22Rv1 (cell line): ENCODE measurements around the gene GLB1L2.
"Not testable (repeated sequence)": the region's sequence is repeated elsewhere in the genome, so short reads cannot be mapped to it uniquely, and the experiment has no call there.

Source experiments
- H3K27ac ChIP-seq: fragments of 450-650 bp; 2 replicates; pipeline ENCODE4 v1.5.1; 2017
- ZFX ChIP-seq: fragments of 450-650 bp; IDR thresholded peaks from 2 replicates; pipeline ENCODE4 v1.6.1; 2017; ENCODE audit warnings: antibody characterized with exemption, borderline replicate concordance
- TF ChIP-seq, protein P1 (sequence below): fragments of 450-650 bp; IDR thresholded peaks from 2 replicates; pipeline ENCODE4 v1.5.1; 2017; ENCODE audit warnings: mild to moderate bottlenecking

GLB1L2 gene, protein sequence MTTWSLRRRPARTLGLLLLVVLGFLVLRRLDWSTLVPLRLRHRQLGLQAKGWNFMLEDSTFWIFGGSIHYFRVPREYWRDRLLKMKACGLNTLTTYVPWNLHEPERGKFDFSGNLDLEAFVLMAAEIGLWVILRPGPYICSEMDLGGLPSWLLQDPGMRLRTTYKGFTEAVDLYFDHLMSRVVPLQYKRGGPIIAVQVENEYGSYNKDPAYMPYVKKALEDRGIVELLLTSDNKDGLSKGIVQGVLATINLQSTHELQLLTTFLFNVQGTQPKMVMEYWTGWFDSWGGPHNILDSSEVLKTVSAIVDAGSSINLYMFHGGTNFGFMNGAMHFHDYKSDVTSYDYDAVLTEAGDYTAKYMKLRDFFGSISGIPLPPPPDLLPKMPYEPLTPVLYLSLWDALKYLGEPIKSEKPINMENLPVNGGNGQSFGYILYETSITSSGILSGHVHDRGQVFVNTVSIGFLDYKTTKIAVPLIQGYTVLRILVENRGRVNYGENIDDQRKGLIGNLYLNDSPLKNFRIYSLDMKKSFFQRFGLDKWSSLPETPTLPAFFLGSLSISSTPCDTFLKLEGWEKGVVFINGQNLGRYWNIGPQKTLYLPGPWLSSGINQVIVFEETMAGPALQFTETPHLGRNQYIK

DNA sequence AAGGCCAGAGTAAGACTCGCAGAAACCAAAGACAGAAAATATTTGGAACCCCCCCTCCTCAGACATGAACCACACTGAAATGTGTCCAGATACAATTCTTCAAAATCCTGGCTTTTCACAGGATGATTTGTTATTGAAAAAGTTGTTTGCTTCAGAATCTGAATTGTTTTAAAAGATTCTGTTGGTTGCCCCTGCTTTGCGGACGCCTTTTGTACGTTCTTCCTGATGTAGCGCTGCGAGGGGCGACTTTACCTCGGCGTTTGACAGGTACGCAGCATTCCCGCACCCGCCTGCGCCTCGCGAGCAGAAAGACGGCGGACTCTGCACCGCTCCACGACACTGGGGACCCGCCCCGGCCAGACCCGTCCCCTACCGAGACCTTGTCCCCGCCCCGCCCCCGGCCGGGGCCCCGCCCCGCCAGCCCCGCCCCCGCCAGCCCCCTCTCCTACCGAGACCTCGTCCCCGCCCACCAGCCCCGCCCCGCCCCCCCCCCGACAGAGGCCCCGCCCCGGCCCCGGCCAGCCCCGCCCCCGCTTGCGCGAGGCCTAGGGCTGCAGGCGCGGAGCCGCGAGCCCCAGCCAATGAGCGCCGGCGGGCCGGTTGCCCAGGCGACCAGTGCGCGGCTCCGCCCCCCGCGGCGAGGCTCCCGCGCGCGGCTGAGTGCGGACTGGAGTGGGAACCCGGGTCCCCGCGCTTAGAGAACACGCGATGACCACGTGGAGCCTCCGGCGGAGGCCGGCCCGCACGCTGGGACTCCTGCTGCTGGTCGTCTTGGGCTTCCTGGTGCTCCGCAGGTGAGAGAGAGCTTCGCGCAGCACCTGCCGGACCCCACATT, at the start of gene GLB1L2:
Gene GLB1L2 (plus strand): TSS at position 635 of the 835 bp plus-strand sequence. CDS start 74 bp downstream, at position 709.
- 0 out of 2 replicates have a peak within 1 kb of the TSS, but pooled peaks have one; percentile 12 for H3K27ac ChIP-seq
- TF ChIP-seq ZFX: no peak
- TF ChIP-seq, protein P1, sequence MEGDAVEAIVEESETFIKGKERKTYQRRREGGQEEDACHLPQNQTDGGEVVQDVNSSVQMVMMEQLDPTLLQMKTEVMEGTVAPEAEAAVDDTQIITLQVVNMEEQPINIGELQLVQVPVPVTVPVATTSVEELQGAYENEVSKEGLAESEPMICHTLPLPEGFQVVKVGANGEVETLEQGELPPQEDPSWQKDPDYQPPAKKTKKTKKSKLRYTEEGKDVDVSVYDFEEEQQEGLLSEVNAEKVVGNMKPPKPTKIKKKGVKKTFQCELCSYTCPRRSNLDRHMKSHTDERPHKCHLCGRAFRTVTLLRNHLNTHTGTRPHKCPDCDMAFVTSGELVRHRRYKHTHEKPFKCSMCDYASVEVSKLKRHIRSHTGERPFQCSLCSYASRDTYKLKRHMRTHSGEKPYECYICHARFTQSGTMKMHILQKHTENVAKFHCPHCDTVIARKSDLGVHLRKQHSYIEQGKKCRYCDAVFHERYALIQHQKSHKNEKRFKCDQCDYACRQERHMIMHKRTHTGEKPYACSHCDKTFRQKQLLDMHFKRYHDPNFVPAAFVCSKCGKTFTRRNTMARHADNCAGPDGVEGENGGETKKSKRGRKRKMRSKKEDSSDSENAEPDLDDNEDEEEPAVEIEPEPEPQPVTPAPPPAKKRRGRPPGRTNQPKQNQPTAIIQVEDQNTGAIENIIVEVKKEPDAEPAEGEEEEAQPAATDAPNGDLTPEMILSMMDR: no peak

DNA sequence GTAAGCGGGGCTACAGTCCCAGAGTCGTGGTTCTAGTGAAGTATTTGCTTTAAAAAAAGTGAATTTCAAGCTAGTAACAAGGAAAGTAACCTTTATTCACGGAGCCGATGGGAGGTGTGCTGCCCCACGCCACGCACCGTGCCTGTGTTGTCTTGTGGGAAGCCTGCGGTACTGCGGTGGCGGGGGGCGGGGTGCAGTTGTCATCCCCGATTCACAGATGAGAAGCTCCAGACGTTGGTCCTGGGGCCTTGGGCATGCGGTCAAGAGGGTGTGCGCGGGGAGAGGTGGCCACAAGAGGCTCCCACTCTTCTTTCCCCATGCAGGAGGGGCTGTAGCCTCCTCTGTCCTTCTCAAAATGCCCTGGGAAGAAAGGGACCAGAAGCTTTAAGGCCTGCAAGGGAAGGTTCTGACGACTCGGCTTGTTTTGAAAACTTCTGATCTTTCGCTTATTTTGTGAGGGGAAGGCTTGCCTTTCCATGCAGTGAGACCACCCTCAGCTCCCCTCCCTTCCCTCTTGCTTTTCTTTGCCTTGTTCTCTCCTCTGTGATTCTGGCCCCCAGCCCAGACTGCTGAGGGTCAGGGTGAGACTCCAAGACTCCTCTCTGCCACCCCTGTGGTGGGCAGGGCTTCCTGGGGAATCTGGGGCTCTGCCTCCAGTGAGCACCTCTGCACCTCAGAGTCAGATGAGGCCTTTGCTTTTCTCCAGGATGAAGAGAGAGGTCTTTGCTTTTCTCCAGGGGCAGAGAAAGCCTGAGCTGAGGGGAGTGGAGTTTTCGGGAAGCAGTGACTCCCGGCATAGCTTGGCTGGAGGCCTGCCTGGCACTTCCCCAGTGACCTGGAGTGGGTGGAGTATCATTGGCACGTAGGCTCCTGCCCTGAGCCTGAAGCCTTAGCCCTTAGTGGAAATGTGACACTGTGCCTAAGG, 49.4 kb upstream of the GLB1L2 start:
- H3K27ac ChIP-seq: no peak overlapping the region
- no peak for TF ChIP-seq ZFX
- TF ChIP-seq, protein P1: no peak

DNA sequence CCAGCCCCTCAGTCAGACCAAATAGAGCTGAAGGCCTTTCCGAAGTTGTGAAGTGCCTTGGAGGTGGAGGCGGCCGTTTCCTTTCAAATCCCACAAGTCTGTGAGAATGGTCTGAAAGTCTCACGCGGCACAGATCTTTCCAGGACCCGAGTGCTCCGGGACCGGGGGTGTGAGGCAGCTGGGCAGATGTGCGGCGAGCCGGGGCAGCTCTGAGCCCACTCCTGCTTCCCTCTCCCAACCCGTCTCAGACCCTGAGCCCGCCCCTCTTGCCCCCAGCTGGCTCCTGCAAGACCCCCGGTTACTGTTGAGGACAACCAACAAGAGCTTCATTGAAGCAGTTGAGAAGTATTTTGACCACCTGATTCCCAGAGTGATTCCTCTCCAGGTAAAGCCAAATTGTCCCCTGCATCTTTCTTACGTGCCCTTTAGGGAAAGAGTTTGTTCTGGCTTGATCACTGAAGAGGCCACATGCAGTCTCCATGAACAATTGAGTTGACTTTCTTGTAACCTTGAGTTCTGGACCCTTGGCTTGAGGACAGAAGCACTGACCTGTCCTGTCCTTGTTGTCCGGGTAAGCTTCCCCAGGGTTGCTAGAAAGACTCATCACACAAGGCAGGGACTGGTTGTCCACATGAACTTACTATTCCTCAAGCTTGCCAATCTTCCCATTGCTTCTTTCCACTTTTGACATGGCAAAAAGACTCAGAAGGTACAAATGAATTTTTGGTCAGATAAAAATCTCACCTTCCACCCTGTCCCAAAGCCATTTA, 48.1 kb upstream of the GLB1L2 start:
- H3K27ac ChIP-seq: no peak overlapping the region
- TF ChIP-seq, protein P1: no peak
- no peak for TF ChIP-seq ZFX

DNA sequence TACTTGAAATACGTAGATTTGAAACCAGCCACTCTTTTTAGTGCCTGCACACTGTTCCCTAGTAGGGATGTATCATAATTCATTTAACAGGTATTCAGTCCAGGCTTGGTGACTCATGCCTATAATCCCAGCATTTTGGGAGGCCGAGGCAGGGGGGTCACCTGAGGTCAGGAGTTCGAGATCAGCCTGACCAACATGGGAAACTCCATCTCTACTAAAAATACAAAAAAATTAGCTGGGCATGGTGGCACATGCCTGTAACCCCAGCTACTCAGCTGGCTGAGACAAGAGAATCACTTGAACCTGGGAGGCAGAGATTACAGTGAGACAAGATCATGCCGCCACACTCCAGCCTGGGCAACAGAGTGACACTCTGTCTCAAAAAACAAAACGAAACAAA, 47.4 kb upstream of the GLB1L2 start:
- H3K27ac ChIP-seq: not testable (repeated sequence)

DNA sequence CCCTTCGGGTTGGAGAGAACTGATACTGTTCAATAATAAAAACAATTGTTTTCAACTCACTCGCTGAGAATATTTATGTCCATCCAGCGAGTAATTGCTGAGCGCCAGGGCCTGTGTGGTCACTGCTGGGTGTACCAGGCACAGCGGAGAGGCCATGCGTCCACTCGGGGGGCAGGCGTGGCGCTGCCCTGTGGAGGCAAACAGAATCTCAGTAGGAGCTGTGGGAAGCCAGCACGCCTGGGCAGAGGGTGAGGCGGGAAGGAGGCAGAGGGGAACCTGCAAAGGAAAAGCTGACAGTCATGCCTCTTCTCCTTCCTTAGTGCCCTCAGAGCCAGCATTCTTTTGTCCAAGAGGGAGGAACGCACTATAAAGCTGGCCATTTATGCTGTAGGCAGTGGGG, 44.2 kb upstream of the GLB1L2 start:
- TF ChIP-seq, protein P1: no peak
- no peak for TF ChIP-seq ZFX

DNA sequence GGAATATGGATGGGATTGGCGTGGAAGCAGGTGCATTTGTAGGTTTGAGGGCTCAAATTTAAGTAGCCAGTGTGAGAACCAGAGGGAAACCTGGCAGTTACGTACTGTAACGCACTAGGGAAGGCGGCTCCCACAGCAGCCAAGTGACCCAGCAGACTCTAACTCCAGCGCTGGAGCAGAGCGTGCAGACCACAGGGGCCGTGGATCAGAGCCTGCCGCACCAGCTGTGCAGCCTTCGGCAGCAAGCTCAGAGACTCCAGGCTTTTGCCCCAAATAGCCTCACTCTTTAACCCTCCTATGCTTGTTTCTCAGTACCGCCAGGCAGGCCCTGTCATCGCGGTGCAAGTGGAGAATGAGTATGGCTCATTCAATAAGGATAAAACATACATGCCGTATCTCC, 43.3 kb upstream of the GLB1L2 start:
- H3K27ac ChIP-seq: no peak overlapping the region
- TF ChIP-seq, protein P1: no peak
- TF ChIP-seq ZFX: no peak

More for the DNA sequence above, 44.2 kb upstream of the GLB1L2 start:
- no peak overlapping the region for H3K27ac ChIP-seq
